Measurements from ENCODE around the gene FATE1.
"Not testable (repeated sequence)": the region's sequence is repeated elsewhere in the genome, so short reads cannot be mapped to it uniquely, and the experiment has no call there.

FATE1 gene, protein sequence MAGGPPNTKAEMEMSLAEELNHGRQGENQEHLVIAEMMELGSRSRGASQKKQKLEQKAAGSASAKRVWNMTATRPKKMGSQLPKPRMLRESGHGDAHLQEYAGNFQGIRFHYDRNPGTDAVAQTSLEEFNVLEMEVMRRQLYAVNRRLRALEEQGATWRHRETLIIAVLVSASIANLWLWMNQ

GRCh38 chrX:151715752-151716151 lies at the start of gene FATE1:
FATE1 (plus strand) TSS chrX:151716035; CDS start chrX:151716120, 85 bp downstream.
- DNase-seq, result no peak

- DNase-seq, result no peak
Measured at GRCh38 chrX:151675121-151675746, 40.6 kb upstream of the FATE1 start.

- DNase-seq, result no peak
Measured at GRCh38 chrX:151676196-151676595, 39.6 kb upstream of the FATE1 start.

GRCh38 chrX:151679798-151680402 lies 35.9 kb upstream of the FATE1 start:
- DNase-seq, result no peak

DNA sequence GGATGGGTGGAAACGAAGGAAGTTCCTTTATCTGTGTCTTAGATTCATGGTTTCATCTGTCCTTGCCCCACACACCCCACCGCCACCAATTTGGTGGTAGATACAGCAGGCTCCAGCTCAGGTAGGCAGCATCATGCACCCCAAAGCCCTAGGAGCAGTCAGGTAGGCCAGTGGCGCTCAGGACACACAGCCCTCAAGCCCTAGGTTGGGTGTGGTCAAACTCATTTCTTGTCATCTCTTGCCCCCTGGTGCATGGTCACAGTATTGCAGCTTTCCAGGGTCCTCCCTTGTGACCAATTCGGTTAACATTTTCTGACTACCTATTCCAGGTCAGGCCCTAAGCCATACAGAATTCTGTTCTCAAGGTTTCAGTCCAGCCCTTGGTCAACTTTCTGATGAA lies 35.0 kb upstream of the FATE1 start:
- peak; percentile 25 to 44 for DNase-seq

DNA sequence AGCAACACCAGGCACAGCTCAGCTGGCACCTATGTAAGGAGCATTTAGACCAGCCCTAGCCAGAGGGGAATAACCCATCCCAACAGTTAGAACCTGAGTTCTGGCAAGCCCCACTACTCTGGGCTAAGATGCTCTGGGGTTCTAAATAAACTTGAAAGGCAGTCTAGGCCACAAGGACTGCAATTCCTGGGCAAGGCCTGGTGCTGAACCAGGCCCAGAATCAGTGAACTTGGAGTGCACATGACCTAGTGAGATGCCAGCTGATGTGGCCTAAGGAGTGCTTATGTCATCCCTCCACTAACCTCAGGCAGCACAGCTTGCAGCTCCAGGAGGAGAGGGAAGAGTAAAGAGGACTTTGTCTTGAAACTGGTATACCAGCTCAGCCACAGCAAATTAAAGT lies 28.2 kb upstream of the FATE1 start:
- DNase-seq, result no peak

GRCh38 chrX:151688695-151689094 lies 27.1 kb upstream of the FATE1 start:
- DNase-seq, result no peak

GRCh38 chrX:151692825-151693224 lies 23.0 kb upstream of the FATE1 start:
- DNase-seq, result no peak

DNA sequence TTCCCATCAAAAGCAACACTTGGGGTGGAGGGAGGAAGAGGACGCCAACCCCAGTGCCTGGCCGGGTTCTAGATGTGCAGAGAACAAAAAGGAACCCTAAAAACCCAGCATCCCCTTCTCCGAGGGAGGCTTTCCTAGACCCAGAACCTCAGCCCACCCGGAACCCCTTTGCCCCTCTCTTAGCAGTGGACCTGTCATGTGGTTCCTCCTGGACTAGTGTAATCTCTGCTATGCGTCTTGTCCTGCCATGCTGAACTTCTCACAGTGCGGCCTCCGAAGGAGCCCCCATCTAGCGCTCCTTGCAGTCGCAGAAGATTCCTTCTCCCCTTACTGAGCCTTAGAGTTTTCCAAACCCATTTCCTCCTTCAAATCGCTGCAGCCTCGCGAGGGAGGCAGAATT lies 21.7 kb upstream of the FATE1 start:
- no peak for DNase-seq

DNA sequence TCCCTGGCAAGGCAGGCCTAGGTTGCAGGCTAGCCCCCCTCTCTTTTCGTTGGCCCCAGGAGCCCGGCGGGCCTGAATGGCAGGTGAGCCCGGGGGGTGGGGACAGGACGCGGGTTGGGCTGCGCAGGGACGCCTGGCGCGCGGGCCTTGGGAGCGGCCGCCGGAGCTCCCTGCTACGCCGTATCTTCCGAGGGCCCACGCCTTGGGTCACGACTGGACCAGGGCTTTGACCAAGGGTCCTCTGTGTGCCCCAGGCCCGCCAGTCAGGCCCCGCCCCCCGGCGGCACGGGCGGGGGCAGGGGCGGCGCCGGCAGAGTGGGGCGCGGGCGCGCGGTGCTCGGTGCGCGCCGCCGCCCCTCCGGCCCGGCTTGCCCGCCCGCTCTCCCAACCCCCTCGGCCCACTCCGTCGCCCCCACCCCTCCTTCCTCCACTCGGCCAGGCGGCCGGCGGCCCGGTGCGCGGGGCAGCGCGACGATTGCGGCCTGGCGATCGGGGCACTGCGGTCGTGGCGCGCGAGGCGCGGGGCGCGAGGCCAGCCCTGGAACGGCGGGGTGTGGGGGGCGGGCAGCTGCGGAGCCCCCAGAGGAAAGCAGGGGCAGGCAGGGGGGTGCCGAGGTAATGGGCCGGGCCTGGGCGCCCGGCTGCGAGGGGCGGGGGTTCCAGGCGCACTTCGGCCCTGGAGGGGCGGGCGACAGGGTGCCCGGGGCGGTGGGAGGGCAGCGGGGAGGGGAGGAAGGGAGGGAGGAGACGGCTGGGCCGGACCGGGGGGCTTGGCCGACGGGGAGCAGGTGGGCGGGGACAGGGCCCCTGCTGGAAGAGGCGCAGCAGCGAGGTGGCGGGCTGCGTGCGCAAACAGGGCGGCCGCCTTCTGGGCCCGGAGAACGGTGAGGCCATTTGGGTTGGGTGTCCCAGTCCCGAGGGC lies 20.9 kb upstream of the FATE1 start, which contains the start of gene PRRG3:
Gene PRRG3, plus strand, starts transcription at position 798 of the 922 bp plus-strand sequence. CDS start 3,357 bp downstream, outside the sequence.
- DNase-seq, result no peak

GRCh38 chrX:151695583-151696340 lies 20.1 kb upstream of the FATE1 start:
- DNase-seq, result no peak

DNA sequence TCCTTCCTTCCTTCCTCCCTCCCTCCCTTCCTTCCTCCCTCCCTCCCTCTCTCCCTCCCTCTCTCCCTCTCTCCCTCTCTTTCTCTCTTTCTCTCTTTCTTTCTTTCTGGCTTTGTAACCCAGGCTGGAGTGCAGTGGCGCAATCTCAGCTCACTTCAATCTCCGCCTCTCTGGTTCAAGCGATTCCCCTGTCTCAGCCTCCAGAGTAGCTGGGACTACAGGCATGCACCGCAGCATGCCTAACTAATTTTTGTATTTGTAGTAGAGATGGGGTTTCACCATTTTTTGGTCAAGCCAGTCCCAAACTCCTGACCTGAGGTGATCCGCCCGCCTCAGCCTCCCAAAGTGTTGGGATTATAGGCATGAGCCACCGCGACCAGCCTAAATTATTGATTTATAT lies 18.8 kb upstream of the FATE1 start:
- not testable (repeated sequence) for DNase-seq

GRCh38 chrX:151697522-151697921 lies 18.3 kb upstream of the FATE1 start:
- DNase-seq, result no peak

GRCh38 chrX:151698485-151698884 lies 17.4 kb upstream of the FATE1 start:
- no peak for DNase-seq

GRCh38 chrX:151699746-151700145 lies 16.1 kb upstream of the FATE1 start:
- no peak for DNase-seq

GRCh38 chrX:151700581-151700980 lies 15.3 kb upstream of the FATE1 start:
- DNase-seq, result no peak

- DNase-seq, result no peak
Measured at GRCh38 chrX:151701071-151701470, 14.8 kb upstream of the FATE1 start.

DNA sequence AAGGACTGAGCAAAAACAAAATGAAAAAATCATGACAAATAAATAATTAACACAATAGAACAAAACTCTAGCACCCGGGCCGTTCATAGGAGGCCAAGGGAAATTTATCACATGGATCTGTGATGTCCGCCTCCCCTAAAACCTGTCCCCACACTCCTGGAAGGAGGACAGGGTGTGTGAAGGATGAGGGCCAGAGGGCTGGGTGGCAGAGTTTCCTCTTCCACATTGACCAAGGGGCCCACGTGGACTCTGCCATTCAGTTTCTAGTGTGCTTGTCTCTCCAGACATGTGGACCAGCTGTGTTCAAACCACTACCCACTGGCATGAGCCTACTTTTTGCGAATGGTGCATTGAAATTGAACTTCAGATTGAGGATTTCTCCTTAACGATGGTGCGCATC lies 14.3 kb upstream of the FATE1 start:
- DNase-seq, result no peak

DNA sequence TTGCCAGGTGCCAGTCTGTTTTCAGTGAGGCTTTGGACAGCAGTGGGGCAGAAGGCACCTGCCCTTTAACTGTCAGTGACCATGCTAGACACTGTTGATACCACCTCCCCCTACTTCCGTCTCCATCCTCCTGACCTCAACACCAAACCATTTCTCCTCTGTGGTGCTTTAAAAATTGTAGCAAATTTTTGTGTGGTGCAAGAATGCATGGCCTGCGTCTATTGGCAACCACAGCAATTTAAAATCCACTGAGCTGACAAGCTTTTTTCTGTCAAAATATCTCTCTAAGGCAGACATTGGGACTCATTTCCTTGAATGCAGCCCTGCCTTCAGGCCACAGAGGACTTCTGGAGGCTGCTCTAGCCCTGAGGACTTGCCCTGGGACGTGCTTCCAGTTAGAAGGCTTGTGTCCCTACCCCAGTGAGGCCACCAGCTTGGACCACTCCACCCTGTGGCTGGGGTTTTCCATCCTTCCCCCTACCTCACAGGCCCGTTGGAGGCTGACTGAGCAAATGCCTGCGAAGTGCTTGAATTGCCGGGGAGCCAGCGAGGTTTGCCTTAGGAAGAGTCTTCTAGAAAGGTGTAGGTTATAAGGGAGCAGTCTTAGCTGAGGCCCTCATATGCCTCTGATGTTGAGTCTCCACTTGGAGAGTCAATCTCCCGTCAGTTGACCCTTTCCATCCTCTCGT lies 13.7 kb upstream of the FATE1 start:
- DNase-seq, result no peak

GRCh38 chrX:151702741-151703340 lies 13.0 kb upstream of the FATE1 start:
- no peak for DNase-seq

DNA sequence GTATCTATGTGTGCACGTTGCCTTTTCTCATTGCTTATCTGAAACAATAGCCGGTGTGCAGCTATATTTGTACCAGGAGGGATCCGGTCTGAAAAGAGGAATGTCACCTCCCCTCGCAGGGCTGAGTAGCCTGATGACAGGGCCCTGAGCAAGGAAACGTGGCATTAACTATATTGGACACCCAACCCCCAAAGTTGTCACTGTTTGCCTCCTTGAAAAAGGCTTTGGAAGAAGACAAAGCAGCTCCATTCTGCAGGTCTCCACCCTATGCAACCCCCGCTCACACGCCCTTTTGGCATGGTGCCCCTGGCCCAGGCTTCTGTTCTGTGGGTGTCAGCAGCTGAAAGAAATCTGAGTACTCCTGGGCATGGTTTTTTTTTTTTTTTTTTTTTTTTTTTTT lies 12.3 kb upstream of the FATE1 start:
- no peak for DNase-seq

Data from CD4-positive, alpha-beta T cell treated with Interleukin-1 beta for 1 hour (primary cell).